T-helper 2 cell treated with Interferon-gamma antibody and Interleukin-4, amounts not matched to agents 5 μg/mL and 100 μg/mL, for 36 hours (primary cell): ENCODE measurements around the gene STARD3.

ENCODE experiments used
- DNase-seq: peaks from one replicate; pipeline ENCODE4 v3.0.0; 2021; ENCODE audit warnings: low spot score
- H3K27ac Mint-ChIP-seq: one replicate; pipeline ENCODE4 v1.8.0; 2021; ENCODE audit warnings: mild to moderate bottlenecking, mixed read lengths
- H3K27me3 Mint-ChIP-seq: one replicate; pipeline ENCODE4 v1.8.0; 2021; ENCODE audit warnings: low read depth, mixed read lengths
- H3K36me3 Mint-ChIP-seq: one replicate; pipeline ENCODE4 v1.8.0; 2021; ENCODE audit warnings: low read depth, mixed read lengths
- H3K4me1 Mint-ChIP-seq: one replicate; pipeline ENCODE4 v1.8.0; 2021; ENCODE audit warnings: low read depth, mixed read lengths
- H3K4me3 Mint-ChIP-seq: one replicate; pipeline ENCODE4 v1.8.0; 2022; ENCODE audit warnings: mild to moderate bottlenecking, moderate library complexity, mixed read lengths
- H3K9me3 Mint-ChIP-seq: one replicate; pipeline ENCODE4 v1.8.0; 2021; ENCODE audit warnings: mixed read lengths

The STARD3 gene

DNA sequence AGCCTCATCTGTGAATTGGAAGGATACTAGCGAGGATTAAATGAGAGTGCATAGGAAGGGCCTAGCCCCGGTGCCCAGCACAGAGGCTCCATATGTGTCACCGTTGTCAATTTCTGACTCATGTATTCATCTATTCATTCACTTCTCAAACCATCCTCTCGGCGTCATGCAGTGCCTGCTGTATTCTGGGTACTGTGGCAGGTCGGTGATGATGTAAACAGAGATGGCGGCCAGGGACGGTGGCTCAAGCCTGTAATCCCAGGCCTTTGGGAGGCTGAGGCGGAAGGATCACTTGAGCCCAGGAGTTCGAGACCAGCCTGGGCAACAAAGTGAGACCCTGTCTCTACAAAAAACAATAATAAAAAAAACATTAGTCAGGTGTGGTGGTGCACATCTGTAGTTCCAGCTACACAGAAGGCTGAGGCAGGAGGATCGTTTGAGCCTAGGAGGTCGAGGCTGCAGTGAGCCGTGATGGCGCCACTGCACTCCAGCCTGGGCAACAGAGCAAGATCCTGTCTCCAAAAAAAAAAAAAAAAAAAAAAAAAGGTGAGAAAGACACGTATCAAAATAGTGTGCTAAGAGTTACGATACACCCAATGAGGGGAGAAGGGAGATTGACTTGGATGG is 14.5 kb upstream of the STARD3 start:
- peak overlapping the region; percentile 46 for H3K27ac Mint-ChIP-seq
- H3K36me3 Mint-ChIP-seq, result no peaks in the 10 kb centered on the region
- peak overlapping the region; percentile 77 for H3K4me3 Mint-ChIP-seq
- H3K9me3 Mint-ChIP-seq, result no peaks in the 10 kb centered on the region
- peak; percentile 40 for DNase-seq
- peaks cover 55% of the 10 kb centered on the region for H3K27me3 Mint-ChIP-seq
- H3K4me1 Mint-ChIP-seq, result peaks cover 12% of the 10 kb centered on the region

DNA sequence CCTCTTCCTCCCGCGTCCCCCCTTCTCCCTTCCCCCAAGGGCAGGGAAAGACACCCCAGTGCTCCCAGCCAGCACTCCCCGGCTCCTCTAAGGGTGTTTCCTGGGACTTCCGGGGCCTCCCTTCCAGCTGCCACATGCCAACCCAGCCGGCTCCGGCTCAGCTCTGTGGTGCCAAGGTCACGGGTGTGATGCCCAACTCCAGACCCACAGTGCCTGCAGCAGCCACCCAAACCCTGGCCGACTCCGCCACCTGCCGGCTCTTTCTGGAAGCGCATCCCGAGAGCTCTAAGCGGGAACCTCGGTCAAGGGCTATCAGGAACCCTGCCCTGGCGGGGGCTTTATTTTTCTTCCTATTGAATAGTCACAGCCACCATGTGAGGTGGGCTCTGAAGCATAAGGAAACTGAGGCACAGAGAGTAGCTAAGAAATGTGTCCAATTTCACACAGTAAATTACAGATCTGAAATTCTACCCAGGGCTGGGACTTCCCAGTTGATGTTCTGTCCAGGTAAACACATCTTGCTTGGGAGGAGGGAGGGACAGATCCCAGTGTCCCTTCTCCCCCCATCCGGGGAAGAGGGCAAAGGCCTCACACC is 13.5 kb upstream of the STARD3 start:
- Mint-ChIP-seq H3K27ac (no peak overlapping the region), H3K9me3 (no peaks in the 10 kb centered on the region), H3K4me3 (no peak overlapping the region), H3K27me3 (peaks cover 59% of the 10 kb centered on the region), H3K4me1 (peaks cover 12% of the 10 kb centered on the region), H3K36me3 (no peaks in the 10 kb centered on the region)
- DNase-seq, result peak; percentile 76

DNA sequence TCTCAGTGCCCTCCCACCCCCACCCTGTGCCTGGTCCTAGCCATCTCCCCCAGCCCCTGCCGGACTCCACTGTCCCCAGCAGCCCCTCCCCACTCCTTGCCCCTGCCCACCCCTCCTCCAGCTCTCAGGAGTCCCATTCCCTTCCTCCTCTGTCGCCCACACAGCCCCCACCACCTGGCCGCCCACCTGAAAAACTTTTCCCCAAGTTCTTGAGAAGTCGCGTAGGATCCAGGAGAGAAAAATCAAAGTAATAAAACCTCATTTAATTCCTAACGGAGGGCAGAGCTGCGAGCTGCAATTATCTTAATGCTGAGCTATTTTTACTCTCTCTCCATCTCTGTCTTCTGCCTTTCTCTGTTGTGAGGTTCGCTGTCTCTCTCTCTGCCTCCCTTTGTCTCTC is 12.6 kb upstream of the STARD3 start:
- H3K4me3 Mint-ChIP-seq, result no peak overlapping the region
- no peaks in the 10 kb centered on the region for H3K36me3 Mint-ChIP-seq
- no peak for DNase-seq
- H3K27ac Mint-ChIP-seq, result no peak overlapping the region
- H3K4me1 Mint-ChIP-seq, result peaks cover 12% of the 10 kb centered on the region
- peaks cover 59% of the 10 kb centered on the region for H3K27me3 Mint-ChIP-seq
- H3K9me3 Mint-ChIP-seq, result no peaks in the 10 kb centered on the region

DNA sequence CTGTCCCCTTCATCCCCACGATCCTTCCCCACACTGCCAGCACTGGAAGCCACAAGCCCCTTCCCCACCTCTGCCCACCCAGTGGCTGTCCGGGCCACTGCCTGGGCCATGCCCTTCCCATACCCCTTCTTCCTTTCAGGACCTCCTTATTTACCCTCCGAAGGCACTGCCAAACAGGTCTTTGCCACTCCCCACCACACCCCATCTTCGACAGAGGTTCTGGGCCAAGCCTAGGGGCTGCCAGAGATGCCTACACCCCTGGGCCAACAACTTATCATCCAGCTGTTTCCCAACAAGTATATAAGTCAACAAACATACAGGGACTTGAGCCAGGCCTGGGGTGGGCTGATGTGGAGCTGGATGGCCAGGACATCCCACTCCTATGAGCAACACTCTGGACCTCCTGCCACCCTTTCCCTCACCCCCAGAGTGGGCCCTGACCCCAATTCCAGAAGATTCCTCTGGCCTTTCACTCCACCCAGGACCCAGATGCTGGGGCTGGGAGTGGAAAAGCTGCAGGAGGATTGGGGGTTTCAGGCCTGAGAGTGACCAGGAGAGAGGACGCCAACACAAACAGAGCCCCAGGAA is 11.7 kb upstream of the STARD3 start:
- H3K4me3 Mint-ChIP-seq, result no peak overlapping the region
- H3K27me3 Mint-ChIP-seq, result peaks cover 54% of the 10 kb centered on the region
- no peaks in the 10 kb centered on the region for H3K36me3 Mint-ChIP-seq
- no peak overlapping the region for H3K27ac Mint-ChIP-seq
- no peaks in the 10 kb centered on the region for H3K9me3 Mint-ChIP-seq
- no peak for DNase-seq
- peaks cover 12% of the 10 kb centered on the region for H3K4me1 Mint-ChIP-seq

DNA sequence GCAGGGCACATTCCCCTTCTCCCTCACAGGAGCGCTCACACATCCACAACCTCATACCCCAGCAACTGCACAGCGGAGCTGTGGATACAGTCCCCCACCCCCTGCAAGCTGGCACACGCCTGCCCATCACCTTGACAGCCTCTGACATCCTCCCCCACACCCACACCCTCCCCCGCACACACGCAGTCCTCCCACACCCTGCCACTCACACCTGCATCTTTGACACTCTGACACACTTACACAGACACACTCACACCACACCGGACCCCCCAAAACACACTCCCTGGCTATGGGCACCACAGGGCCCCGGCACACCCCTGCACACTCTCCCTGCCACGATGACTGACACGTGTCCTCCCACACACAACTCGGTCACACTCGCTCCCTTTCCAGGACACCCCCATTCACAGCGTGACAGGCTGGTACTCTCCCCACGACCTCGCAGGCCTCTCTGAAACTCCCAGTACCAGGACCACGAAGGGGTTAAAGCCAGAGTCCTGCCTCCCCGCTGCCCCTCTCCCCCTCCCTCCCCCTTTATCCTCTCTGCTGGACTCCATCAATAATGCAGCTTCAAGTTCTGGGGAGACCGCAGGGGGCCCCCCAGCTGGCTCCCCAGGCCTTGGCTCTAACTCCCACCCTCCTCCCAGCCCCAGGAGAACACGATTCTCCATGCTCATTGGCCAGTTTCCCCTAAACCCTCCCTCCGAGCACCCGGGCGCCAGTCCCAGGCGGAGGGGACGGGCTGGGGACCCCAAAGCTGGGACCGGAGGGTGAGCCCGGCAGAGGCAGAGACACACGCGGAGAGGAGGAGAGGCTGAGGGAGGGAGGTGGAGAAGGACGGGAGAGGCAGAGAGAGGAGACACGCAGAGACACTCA is 10.5 kb upstream of the STARD3 start, which contains the start of gene PPP1R1B:
Gene PPP1R1B (plus strand): TSS at position 782 of the 876 bp plus-strand sequence. CDS start 441 bp downstream, outside the sequence.
- H3K36me3 Mint-ChIP-seq, result no peaks in the 10 kb centered on the region
- no peaks in the 10 kb centered on the region for H3K9me3 Mint-ChIP-seq
- no peak within 1 kb of the TSS for H3K27ac Mint-ChIP-seq
- peaks cover 14% of the 10 kb centered on the region for H3K4me1 Mint-ChIP-seq
- peaks cover 61% of the 10 kb centered on the region for H3K27me3 Mint-ChIP-seq
- no peak for DNase-seq
- H3K4me3 Mint-ChIP-seq, result no peak within 1 kb of the TSS

DNA sequence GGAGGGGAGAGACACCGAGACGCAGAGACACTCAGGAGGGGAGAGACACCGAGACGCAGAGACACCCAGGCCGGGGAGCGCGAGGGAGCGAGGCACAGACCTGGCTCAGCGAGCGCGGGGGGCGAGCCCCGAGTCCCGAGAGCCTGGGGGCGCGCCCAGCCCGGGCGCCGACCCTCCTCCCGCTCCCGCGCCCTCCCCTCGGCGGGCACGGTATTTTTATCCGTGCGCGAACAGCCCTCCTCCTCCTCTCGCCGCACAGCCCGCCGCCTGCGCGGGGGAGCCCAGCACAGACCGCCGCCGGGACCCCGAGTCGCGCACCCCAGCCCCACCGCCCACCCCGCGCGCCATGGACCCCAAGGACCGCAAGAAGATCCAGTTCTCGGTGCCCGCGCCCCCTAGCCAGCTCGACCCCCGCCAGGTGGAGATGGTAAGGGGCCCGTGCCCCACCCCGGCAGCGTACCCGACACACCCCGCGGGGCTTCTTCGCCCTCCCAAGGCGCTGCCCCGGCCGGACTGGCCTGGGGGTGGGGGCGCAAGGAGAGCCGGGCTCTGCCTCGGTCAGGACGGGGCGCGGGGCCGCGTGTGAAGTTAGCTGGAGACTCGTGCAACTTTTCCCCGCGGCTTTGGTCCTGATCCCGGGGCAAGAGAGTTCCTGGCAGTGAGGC is 9.8 kb upstream of the STARD3 start:
- H3K36me3 Mint-ChIP-seq, result no peaks in the 10 kb centered on the region
- no peak overlapping the region for H3K27ac Mint-ChIP-seq
- no peaks in the 10 kb centered on the region for H3K9me3 Mint-ChIP-seq
- no peak for DNase-seq
- no peak overlapping the region for H3K4me3 Mint-ChIP-seq
- peaks cover 13% of the 10 kb centered on the region for H3K4me1 Mint-ChIP-seq
- peaks cover 63% of the 10 kb centered on the region for H3K27me3 Mint-ChIP-seq

DNA sequence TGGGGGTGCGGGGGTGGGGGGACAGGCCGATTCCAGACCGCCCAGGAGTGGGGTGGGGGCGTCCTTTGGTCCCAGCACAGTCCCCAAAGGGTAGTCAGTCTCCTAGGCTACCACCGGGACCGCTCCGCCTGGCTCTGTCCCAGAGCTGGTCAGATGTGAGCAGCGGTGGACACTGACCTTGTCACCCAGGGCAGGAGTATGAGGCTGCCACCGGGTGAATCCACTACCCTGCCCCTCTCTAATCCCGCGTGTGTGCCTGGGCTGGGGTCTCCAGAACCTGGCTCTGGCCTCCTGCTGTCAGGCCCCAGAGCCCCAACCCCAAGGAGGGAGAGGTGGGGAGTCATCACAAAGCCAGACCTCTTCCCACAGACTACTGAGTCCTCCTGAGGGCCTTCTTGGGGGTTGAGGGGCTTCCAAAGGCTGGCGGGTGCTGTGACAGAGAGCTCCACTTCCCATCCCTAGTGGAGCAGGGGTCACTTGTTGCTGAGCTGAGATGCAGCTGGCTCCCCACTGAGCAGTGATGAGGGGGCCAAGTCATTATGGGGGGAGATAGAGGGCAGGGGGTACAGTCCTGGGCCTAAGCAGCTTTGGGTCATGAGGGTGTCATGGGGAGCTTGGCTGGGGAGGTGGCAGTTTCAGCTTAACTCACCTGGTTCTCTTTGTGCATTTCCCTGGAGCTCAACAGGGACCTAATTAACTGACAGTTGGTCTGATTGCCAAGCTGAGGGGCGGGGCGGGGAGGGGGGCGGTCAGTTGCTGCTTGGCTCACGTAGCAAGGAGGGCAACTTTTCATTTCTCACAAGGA is 9.0 kb upstream of the STARD3 start:
- Mint-ChIP-seq H3K4me1 (peaks cover 10% of the 10 kb centered on the region), H3K27me3 (peaks cover 63% of the 10 kb centered on the region), H3K27ac (no peak overlapping the region), H3K4me3 (no peak overlapping the region), H3K9me3 (no peaks in the 10 kb centered on the region), H3K36me3 (no peaks in the 10 kb centered on the region)
- DNase-seq, result no peak

DNA sequence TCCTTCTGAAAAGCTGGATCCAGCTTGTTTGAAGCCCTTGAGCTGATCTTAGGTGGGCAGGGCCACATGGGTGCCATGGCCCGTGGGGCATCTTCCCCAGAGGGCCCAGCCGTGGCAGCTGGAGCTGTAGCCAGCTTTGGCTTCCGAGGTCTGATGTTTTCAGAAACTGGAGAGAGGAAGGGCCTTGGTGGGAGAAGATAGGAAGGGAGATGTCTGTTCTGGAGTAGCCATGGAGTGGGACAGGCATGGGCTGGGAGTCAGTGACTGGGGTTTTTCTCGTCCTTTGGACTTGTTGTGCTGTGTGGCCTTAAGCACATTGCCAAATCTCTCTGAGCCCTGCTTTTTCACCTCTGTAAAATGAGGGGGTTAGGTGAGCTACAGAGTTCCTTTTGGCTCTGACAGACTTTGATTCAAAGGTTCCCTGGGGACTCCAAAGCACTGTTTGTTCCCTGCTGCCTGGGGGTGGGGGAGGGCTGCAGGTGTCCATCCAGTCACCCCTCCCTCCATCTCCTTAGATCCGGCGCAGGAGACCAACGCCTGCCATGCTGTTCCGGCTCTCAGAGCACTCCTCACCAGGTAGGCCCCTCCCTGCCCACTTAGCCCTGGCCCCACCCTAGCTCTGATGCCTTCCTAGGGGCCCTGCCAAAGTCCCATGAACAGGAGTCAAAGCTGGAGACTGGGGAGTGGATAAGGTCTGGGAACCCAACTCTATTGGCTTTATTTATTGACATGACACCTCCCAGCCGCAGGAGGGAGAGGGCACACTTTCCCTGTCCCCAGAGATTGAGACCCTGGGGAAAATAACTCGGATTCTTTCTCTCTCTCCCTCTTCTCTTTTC is 8.1 kb upstream of the STARD3 start:
- no peaks in the 10 kb centered on the region for H3K36me3 Mint-ChIP-seq
- peaks cover 6% of the 10 kb centered on the region for H3K4me1 Mint-ChIP-seq
- peaks cover 57% of the 10 kb centered on the region for H3K27me3 Mint-ChIP-seq
- H3K27ac Mint-ChIP-seq, result no peak overlapping the region
- DNase-seq, result no peak
- no peak overlapping the region for H3K4me3 Mint-ChIP-seq
- no peaks in the 10 kb centered on the region for H3K9me3 Mint-ChIP-seq

DNA sequence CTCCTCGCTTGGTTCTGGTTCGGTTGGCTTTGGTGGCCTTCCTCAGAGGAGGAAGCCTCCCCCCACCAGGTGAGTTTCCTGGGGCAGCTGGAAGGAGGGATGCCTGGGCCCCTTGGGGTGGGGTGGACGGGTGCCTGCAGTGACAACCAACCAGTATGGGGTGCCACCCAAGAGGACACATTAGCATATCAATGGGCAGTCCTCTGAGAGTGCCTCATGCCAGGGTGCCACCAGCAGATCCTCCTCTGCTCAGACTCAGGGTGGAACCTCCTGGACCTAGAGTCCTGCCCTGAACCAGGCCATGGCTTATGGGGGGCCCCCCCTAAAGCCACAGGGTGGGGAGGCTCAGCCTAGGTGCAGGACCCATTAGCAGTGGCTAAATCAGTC is 7.5 kb upstream of the STARD3 start:
- no peak overlapping the region for H3K27ac Mint-ChIP-seq
- H3K4me1 Mint-ChIP-seq, result peaks cover 10% of the 10 kb centered on the region
- no peak overlapping the region for H3K4me3 Mint-ChIP-seq
- H3K9me3 Mint-ChIP-seq, result no peaks in the 10 kb centered on the region
- no peaks in the 10 kb centered on the region for H3K36me3 Mint-ChIP-seq
- no peak for DNase-seq
- H3K27me3 Mint-ChIP-seq, result peaks cover 55% of the 10 kb centered on the region

DNA sequence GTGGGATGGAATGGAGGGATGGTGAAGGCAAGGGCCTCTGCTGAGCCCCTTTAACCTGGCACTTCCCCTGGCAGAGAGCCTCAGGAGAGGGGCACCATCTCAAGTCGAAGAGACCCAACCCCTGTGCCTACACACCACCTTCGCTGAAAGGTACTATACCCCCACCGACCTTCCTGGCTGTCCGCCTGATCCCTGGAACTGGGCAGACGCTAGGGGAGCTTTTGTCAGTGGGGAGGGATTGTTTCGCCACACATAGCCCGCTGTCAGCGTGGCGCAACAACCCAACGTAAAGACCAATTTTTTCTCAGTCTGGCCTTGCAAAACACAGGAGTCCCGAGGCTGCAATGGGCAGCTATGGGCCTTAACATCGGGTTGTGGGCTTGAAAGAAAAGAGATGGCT is 7.0 kb upstream of the STARD3 start:
- peaks cover 10% of the 10 kb centered on the region for H3K4me1 Mint-ChIP-seq
- DNase-seq, result no peak
- H3K9me3 Mint-ChIP-seq, result no peaks in the 10 kb centered on the region
- no peaks in the 10 kb centered on the region for H3K36me3 Mint-ChIP-seq
- no peak overlapping the region for H3K27ac Mint-ChIP-seq
- peaks cover 51% of the 10 kb centered on the region for H3K27me3 Mint-ChIP-seq
- no peak overlapping the region for H3K4me3 Mint-ChIP-seq

DNA sequence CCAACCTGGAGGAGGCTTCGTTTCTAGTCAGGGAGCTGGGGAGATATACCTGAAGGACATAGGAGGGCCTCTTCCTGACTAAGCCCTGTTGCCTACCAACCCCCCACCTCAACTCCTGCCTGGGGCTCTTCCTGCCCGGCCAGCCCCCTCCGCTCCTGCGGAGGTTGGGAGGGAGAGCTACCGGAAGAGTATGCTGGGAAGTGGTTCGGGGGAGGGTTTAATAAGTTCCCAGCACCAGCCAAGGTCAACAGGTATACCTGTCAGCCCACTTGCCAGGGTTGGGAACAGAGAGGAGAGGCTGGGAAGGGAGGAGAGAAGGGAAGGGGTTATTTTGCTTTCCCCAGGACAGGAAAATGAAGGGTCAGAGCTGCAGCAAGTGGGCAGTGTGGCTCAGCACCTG is 5.5 kb upstream of the STARD3 start:
- no peaks in the 10 kb centered on the region for H3K36me3 Mint-ChIP-seq
- H3K27me3 Mint-ChIP-seq, result peaks cover 36% of the 10 kb centered on the region
- DNase-seq, result no peak
- H3K9me3 Mint-ChIP-seq, result no peaks in the 10 kb centered on the region
- peaks cover 15% of the 10 kb centered on the region for H3K4me1 Mint-ChIP-seq
- H3K4me3 Mint-ChIP-seq, result no peak overlapping the region
- H3K27ac Mint-ChIP-seq, result peak overlapping the region; percentile 13

DNA sequence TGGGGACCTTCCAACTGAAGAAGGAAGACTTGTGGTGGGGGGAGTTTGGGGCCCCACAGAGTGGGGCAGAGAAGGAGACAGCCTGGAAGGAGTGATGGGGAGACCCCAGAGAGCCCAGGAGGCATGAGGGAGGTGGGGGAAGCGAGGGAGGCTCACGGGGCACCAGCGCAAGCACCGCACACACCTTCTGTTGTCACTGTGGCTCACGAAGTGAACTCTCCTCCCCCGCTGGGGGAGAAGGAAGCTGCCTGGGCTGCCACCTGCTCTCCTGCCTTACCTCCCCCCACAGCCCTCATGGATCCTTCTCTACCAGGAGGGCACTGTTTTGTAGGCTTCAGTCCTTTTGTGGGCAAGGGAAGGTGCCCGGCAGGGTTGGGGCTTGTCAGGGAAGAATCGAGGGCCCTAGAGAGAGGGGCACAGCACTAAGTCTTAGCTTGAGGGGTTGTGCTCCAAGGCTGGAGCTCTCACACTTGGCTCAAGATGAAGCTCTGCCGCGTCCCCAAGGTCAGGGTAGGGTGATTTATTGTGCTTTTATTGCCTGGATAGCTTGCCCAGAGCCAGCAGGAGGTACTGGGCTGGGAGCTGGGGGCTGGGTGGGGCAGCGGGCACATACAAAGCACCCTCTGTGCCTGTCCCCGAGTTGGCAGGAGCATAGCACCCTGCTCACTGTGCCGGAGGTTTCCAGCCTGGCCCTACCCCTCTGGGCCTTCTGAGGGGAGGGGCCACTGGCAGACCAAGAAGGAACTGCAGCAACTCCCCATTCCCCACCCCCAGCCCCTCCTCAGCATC is 4.6 kb upstream of the STARD3 start:
- no peaks in the 10 kb centered on the region for H3K36me3 Mint-ChIP-seq
- H3K27me3 Mint-ChIP-seq, result peaks cover 30% of the 10 kb centered on the region
- no peaks in the 10 kb centered on the region for H3K9me3 Mint-ChIP-seq
- peaks cover 17% of the 10 kb centered on the region for H3K4me1 Mint-ChIP-seq
- no peak for DNase-seq
- H3K27ac Mint-ChIP-seq, result no peak overlapping the region
- H3K4me3 Mint-ChIP-seq, result no peak overlapping the region
